HS-27A (cell line): Measurements from ENCODE around the gene EMILIN2.

Source experiments
- DNase-seq: peaks from one replicate; pipeline ENCODE4 v3.0.0-alpha.2; 2012; ENCODE audit warnings: low read depth, missing footprints

The EMILIN2 gene

GRCh38 chr18:2878656-2879330 is 32.0 kb downstream of the EMILIN2 start:
- DNase-seq: no peak

GRCh38 chr18:2879889-2880288 is 33.1 kb downstream of the EMILIN2 start:
- no peak for DNase-seq

- DNase-seq: no peak
These were observed 33.7 kb downstream of the EMILIN2 start for GRCh38 chr18:2880473-2880872.

- DNase-seq: no peak
These were observed 34.5 kb downstream of the EMILIN2 start for GRCh38 chr18:2881088-2881839.

GRCh38 chr18:2881840-2882195 is 35.0 kb downstream of the EMILIN2 start:
- no peak for DNase-seq

DNA sequence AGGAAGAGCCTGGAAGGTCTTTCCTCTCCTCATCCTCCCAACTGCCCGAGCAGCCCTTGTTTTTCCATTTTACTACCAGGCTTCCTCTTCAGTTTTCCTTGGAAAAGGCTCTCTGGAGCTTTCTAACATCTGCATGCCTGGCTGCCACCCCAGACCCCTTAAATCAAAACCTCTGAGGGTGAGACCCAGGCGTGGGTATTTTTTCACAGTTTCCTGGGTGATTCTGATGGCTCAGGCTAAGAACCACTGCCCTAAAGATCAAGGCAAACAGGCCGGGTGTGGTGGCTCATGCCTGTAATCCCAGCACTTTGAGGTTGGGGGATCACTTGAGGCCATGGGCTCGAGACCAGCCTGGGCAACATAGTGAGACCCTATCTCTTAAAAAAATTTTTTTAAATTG is 35.4 kb downstream of the EMILIN2 start:
- DNase-seq: no peak

- DNase-seq: no peak
These were observed 36.4 kb downstream of the EMILIN2 start for GRCh38 chr18:2883076-2883735.

GRCh38 chr18:2884706-2885285 is 38.0 kb downstream of the EMILIN2 start:
- DNase-seq: no peak

DNA sequence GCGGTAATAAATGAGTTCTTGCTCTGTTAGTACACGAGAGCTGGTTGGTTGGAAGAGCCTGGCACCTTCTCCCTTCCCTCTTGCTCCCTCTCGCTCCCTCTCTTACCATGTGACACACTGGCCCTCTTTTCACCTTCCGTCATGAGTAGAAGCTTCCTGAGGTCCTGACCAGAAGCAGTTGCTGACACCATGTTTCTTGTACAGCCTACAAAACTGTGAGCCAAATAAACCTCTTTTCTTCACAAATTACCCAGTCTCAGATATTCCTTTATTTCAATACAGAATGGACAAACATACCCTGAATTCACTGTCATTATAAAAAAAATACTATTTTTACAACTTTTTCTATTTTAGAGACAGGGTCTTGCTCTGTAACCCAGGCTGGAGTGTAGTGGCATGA is 40.7 kb downstream of the EMILIN2 start:
- DNase-seq: no peak

DNA sequence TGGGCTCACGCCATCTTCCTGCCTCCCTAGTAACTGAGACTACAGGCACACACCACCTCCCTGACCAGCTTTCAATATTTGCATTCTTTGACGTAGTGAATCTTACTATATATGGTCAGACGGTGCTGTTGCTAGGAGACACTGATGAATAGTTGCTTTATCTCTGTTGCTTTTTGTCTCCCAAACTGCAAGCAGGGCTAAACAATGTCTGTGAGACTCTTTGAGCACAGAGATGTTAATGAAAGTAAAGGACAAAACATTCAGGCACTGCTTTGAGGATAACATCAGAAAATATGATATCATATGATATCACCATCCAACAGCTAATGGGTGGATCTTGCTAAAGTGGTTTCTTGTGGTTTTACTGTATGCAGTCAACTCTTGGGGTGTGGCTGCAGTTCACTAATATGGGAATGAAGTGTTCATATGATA is 43.0 kb downstream of the EMILIN2 start:
- DNase-seq: no peak

GRCh38 chr18:2890606-2891005 is 43.8 kb downstream of the EMILIN2 start:
- DNase-seq: no peak

DNA sequence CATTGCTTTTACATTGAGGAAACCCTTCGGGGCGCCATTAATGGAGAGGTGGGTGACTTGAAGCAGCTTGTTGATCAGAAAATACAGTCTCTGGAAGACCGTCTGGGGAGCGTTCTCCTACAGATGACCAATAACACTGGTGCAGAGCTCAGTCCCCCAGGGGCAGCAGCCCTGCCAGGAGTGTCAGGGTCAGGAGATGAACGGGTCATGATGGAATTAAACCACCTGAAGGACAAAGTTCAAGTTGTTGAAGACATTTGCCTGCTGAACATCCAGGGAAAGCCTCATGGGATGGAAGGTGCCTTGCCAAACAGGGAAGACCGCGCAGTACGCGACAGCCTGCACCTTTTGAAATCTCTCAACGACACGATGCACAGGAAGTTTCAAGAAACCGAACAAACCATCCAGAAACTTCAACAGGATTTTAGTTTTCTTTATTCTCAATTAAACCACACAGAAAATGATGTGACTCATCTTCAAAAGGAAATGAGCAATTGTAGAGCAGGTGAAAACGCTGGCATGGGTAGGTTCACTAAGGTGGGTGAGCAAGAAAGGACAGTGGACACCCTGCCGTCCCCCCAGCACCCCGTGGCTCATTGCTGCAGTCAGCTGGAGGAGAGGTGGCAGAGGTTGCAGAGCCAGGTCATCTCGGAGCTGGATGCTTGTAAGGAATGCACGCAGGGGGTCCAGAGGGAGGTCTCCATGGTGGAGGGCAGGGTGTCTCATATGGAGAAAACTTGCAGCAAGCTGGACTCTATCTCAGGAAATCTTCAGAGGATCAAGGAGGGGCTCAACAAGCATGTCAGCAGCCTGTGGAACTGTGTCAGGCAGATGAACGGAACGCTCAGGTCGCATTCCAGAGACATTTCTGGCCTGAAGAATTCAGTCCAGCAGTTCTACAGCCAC is 45.0 kb downstream of the EMILIN2 start:
- no peak for DNase-seq

- DNase-seq: no peak
These were observed 46.2 kb downstream of the EMILIN2 start for GRCh38 chr18:2893056-2893455.

- no peak for DNase-seq
These were observed 46.9 kb downstream of the EMILIN2 start for GRCh38 chr18:2893676-2894075.

DNA sequence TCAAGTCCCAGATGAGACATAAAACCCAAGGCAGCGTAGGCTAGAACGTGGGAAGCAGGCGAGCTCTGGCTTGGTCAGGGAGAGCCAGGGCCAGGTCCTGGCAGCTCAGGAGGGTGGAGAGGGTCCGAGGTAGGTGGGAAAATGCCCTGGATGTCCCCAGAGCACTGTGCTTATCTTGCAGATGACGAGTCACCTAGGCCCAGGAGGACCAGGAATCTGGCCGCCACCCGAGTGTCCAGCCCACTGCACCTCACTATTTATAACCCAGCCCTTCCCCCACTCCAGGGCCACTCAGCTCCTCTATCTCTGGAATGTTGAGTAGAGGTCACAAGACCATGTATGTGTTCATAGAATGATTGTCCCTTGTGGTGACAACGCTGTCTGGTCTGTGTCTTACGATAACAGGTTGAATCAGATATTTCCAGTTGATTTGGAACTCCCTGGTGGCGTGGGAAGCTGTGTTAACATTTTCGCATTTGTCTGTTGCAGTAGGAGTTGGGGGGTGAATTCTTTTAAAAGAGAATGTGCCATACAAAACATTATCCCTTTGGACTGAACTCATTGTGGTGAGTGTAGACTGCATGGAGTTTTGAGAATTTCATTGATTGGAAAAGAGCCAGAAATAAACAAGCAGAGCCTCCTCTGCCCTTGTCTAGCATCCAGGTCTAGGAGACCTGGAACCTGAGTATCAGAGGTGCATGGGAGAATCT is 47.5 kb downstream of the EMILIN2 start:
- no peak for DNase-seq

DNA sequence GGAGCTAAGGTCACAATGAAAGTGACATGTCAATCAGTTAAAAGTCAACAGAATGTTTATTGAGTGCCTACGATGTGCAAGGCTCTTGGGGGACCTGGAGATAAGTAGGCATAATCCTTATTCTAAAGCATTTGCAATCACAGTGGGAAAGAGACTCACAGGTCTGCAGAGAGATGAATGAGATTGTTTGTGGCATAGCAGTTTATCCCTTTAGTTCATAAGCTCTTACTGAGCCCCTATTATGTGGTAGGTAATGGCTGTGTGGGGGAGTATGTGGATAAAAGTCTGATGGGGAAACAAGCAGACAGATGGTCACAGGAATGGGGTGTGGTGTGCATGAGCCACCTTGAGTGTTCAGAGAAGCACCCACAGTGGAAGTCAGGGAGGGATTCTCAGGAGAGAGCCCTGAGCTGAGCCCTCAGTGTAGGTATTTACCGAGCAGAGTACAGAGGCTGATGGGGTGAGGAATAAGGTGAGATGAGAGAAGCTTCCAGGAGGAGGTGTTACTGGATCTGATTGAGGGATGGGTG is 48.1 kb downstream of the EMILIN2 start:
- DNase-seq: no peak

GRCh38 chr18:2895391-2895790 is 48.6 kb downstream of the EMILIN2 start:
- no peak for DNase-seq

GRCh38 chr18:2896990-2897389 is 50.2 kb downstream of the EMILIN2 start:
- no peak for DNase-seq

DNA sequence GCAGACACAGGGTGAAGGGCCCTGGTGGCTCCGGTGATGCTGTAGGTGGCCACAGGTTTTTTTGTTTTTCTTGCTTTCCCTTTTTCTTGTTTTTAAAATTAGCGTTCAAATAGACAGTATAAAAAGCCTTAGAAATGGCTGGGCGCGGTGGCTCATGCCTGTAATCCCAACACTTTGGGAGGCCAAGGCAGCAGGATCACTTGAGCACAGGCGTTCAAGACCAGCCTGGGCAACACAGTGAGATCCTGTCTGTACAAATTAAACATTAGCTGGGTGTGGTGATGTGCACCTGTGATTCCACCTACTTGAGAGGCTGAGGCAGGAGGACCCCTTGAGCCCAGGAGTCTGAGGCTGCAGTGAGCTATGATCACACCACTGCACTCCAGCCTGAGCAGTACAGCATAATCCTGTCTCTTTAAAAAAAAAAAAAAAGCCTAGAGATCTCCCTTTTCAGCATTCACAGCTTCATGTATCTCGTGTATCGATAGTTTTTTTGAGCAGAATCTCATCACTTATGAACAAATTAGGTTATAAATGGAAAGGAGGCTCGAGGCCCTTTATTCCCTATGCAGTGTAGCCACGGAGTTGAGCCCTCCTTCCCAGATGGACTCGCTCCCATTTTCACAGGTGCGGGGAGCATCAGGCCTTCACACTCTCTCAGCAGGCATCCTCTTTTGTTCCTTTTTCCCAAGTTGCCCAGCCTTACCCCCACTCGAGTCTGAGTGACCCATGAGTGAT is 50.8 kb downstream of the EMILIN2 start:
- no peak for DNase-seq

GRCh38 chr18:2898186-2898640 is 51.4 kb downstream of the EMILIN2 start:
- DNase-seq: no peak
